ENCODE results near the gene OPCML.

- TF ChIP-seq CTCF (IDR thresholded peaks at IDR 0.05; ENCODE audit: insufficient read depth, low read length, poor library complexity, severe bottlenecking) (no peak), EZH2phosphoT487 (conservative IDR thresholded peaks at IDR 0.05; ENCODE audit: low read length) (no peak)
These were observed 746.4 kb downstream of the OPCML start for GRCh38 chr11:132785878-132786277.
